Measurements from ENCODE around the gene SLC25A20. TPM values are rescaled to one million over a fixed set of nuclear protein-coding genes. Genes with fewer than 3 reads are reported as not detected.

The SLC25A20 gene
- total RNA-seq, 1 donor from 2014 or later: 10.5 TPM

- H3K27ac Mint-ChIP-seq: no peak overlapping the region
- no peaks in the 10 kb centered on the region for H3K9me3 Mint-ChIP-seq
- TF ChIP-seq CTCF (IDR thresholded peaks at IDR 0.05; ENCODE audit: unreplicated experiment): no peak
- H3K4me1 Mint-ChIP-seq: no peaks in the 10 kb centered on the region
- peaks cover 5% of the 10 kb centered on the region for H3K36me3 Mint-ChIP-seq
- H3K4me3 Mint-ChIP-seq: no peak overlapping the region
- no peak for DNase-seq (ENCODE audit: low spot score in 2 of 2, unreplicated experiment in 2 of 2)
- no peaks in the 10 kb centered on the region for H3K27me3 Mint-ChIP-seq (ENCODE audit: low read depth)
Measured at GRCh38 chr3:48879994-48880377, 18.7 kb downstream of the SLC25A20 start.

- TF ChIP-seq CTCF (IDR thresholded peaks at IDR 0.05; ENCODE audit: unreplicated experiment): no peak
- Mint-ChIP-seq H3K36me3 (peaks cover 3% of the 10 kb centered on the region), H3K9me3 (no peaks in the 10 kb centered on the region), H3K27ac (no peak overlapping the region), H3K4me3 (no peak overlapping the region), H3K4me1 (no peaks in the 10 kb centered on the region), H3K27me3 (ENCODE audit: low read depth) (no peaks in the 10 kb centered on the region)
- DNase-seq (ENCODE audit: low spot score in 2 of 2, unreplicated experiment in 2 of 2): no peak
Measured at GRCh38 chr3:48879307-48879993, 19.2 kb downstream of the SLC25A20 start.

GRCh38 chr3:48877671-48878070 lies 21.0 kb downstream of the SLC25A20 start:
- Mint-ChIP-seq H3K9me3 (no peaks in the 10 kb centered on the region), H3K27me3 (ENCODE audit: low read depth) (no peaks in the 10 kb centered on the region), H3K4me1 (no peaks in the 10 kb centered on the region), H3K36me3 (peaks cover 3% of the 10 kb centered on the region), H3K4me3 (no peak overlapping the region), H3K27ac (no peak overlapping the region)
- TF ChIP-seq CTCF (IDR thresholded peaks at IDR 0.05; ENCODE audit: unreplicated experiment): no peak
- no peak for DNase-seq (ENCODE audit: low spot score in 2 of 2, unreplicated experiment in 2 of 2)

- no peak overlapping the region for H3K27ac Mint-ChIP-seq
- H3K9me3 Mint-ChIP-seq: no peaks in the 10 kb centered on the region
- TF ChIP-seq CTCF (IDR thresholded peaks at IDR 0.05; ENCODE audit: unreplicated experiment): no peak
- no peaks in the 10 kb centered on the region for H3K4me1 Mint-ChIP-seq
- DNase-seq (ENCODE audit: low spot score in 2 of 2, unreplicated experiment in 2 of 2): no peak
- H3K27me3 Mint-ChIP-seq (ENCODE audit: low read depth): no peaks in the 10 kb centered on the region
- H3K4me3 Mint-ChIP-seq: no peak overlapping the region
- no peaks in the 10 kb centered on the region for H3K36me3 Mint-ChIP-seq
Measured at GRCh38 chr3:48863122-48863521, 35.6 kb downstream of the SLC25A20 start.

GRCh38 chr3:48859206-48859605 lies 39.5 kb downstream of the SLC25A20 start:
- Mint-ChIP-seq H3K27me3 (ENCODE audit: low read depth) (no peaks in the 10 kb centered on the region), H3K36me3 (no peaks in the 10 kb centered on the region), H3K4me1 (no peaks in the 10 kb centered on the region), H3K27ac (no peak overlapping the region), H3K4me3 (no peak overlapping the region), H3K9me3 (no peaks in the 10 kb centered on the region)
- DNase-seq (ENCODE audit: low spot score in 2 of 2, unreplicated experiment in 2 of 2): no peak
- TF ChIP-seq CTCF (IDR thresholded peaks at IDR 0.05; ENCODE audit: unreplicated experiment): no peak

GRCh38 chr3:48858709-48859108 lies 40.0 kb downstream of the SLC25A20 start:
- no peak for DNase-seq (ENCODE audit: low spot score in 2 of 2, unreplicated experiment in 2 of 2)
- Mint-ChIP-seq H3K27ac (no peak overlapping the region), H3K9me3 (no peaks in the 10 kb centered on the region), H3K4me3 (no peak overlapping the region), H3K4me1 (peaks cover 4% of the 10 kb centered on the region), H3K36me3 (no peaks in the 10 kb centered on the region), H3K27me3 (ENCODE audit: low read depth) (no peaks in the 10 kb centered on the region)
- TF ChIP-seq CTCF (IDR thresholded peaks at IDR 0.05; ENCODE audit: unreplicated experiment): no peak

All from mesothelial cell of epicardium (in vitro differentiated cells).